Measurements from ENCODE around the gene FDXACB1. TPM values are rescaled to one million over a fixed set of nuclear protein-coding genes. Genes with fewer than 3 reads are reported as not detected.

The FDXACB1 gene
- total and polyA plus RNA-seq, 4 donors, result 0.95 to 2.3 (median 1.3) TPM

- TF ChIP-seq RAD21 (IDR thresholded peaks at IDR 0.05) (peak; percentile 92 to 93), HNF4A (conservative IDR thresholded peaks at IDR 0.05) (peak; percentile 49 to 57), EGR1 (IDR thresholded peaks at IDR 0.05; ENCODE audit: low read depth in 2 of 2) (no peak), RXRA (IDR thresholded peaks at IDR 0.05) (peak in 1 of 2 donors; percentile 57), SP1 (IDR thresholded peaks at IDR 0.05) (peak; percentile 47), YY1 (IDR thresholded peaks at IDR 0.05) (peak; percentile 75), CTCF (IDR thresholded peaks at IDR 0.05; ENCODE audit: low read depth, low read length, missing input control) (peak; percentile 51), REST (IDR thresholded peaks at IDR 0.05) (no peak), MAX (IDR thresholded peaks at IDR 0.05) (peak; percentile 30)
- no peaks in the 10 kb centered on the region for H3K9me3 ChIP-seq (ENCODE audit: control insufficient read depth in 4 of 4, low read length in 3 of 4)
- peak overlapping the region; percentile 60 to 61 for H3K27ac ChIP-seq (ENCODE audit: low read depth in 1 of 2, low read length in 2 of 2)
- peaks cover 5 to 48% (median 39%) of the 10 kb centered on the region in 4 donors for H3K4me1 ChIP-seq (ENCODE audit: control insufficient read depth in 4 of 4, insufficient read depth in 4 of 4, low read length in 3 of 4)
- no peaks in the 10 kb centered on the region for H3K36me3 ChIP-seq (ENCODE audit: control insufficient read depth in 4 of 4, insufficient read depth in 3 of 4, low read depth in 1 of 4, low read length in 3 of 4)
- peak overlapping the region in 1 of 2 donors; percentile 76 for H3K9ac ChIP-seq (ENCODE audit: low read depth in 1 of 2, low read length in 2 of 2)
- no peak for DNase-seq (ENCODE audit: low spot score)
- H3K4me3 ChIP-seq (ENCODE audit: low read depth in 1 of 3, low read length in 3 of 3), result no peak overlapping the region
- no peaks in the 10 kb centered on the region for H3K27me3 ChIP-seq (ENCODE audit: control insufficient read depth in 4 of 4, insufficient read depth in 4 of 4, low read length in 3 of 4)
- 29% methylated on average over 4 of the region's 4 CpGs for WGBS
Observed at GRCh38 chr11:111833524-111833923, 45.4 kb downstream of the FDXACB1 start.

GRCh38 chr11:111829185-111829968 is 49.6 kb downstream of the FDXACB1 start:
- Histone ChIP-seq H3K4me1 (ENCODE audit: control insufficient read depth in 4 of 4, insufficient read depth in 4 of 4, low read length in 3 of 4) (peaks cover 5 to 19% (median 18%) of the 10 kb centered on the region in 4 donors), H3K36me3 (ENCODE audit: control insufficient read depth in 4 of 4, insufficient read depth in 3 of 4, low read depth in 1 of 4, low read length in 3 of 4) (no peaks in the 10 kb centered on the region), H3K27me3 (ENCODE audit: control insufficient read depth in 4 of 4, insufficient read depth in 4 of 4, low read length in 3 of 4) (no peaks in the 10 kb centered on the region), H3K9me3 (ENCODE audit: control insufficient read depth in 4 of 4, low read length in 3 of 4) (no peaks in the 10 kb centered on the region), H3K27ac (ENCODE audit: low read depth in 1 of 2, low read length in 2 of 2) (no peak overlapping the region), H3K9ac (ENCODE audit: low read depth in 1 of 2, low read length in 2 of 2) (no peak overlapping the region), H3K4me3 (ENCODE audit: low read depth in 1 of 3, low read length in 3 of 3) (no peak overlapping the region)
- WGBS, result 93% methylated on average over 5 of the region's 5 CpGs
- DNase-seq (ENCODE audit: low spot score), result no peak
- TF ChIP-seq SP1 (IDR thresholded peaks at IDR 0.05) (no peak), TAF1 (conservative IDR thresholded peaks at IDR 0.05) (no peak), FOXA2 (IDR thresholded peaks at IDR 0.05) (no peak), YY1 (IDR thresholded peaks at IDR 0.05) (no peak), NR2F2 (IDR thresholded peaks at IDR 0.05) (no peak), RAD21 (IDR thresholded peaks at IDR 0.05) (no peak), EGR1 (IDR thresholded peaks at IDR 0.05; ENCODE audit: low read depth in 2 of 2) (no peak), ZBTB33 (IDR thresholded peaks at IDR 0.05) (no peak), HNF4A (conservative IDR thresholded peaks at IDR 0.05) (no peak), RXRA (IDR thresholded peaks at IDR 0.05) (no peak), JUND (IDR thresholded peaks at IDR 0.05) (no peak), ATF3 (IDR thresholded peaks at IDR 0.05) (no peak), HNF4G (IDR thresholded peaks at IDR 0.05) (no peak), MAX (IDR thresholded peaks at IDR 0.05) (no peak), CTCF (IDR thresholded peaks at IDR 0.05; ENCODE audit: low read depth, low read length, missing input control) (no peak), GABPA (IDR thresholded peaks at IDR 0.05 in 1 of 2, conservative IDR thresholded peaks at IDR 0.05 in 1 of 2) (no peak)

All from liver (tissue), 9 donors.